GM23248 (cell line): ENCODE results near the gene NLK.

ENCODE experiments used
- EZH2 ChIP-seq: fragments of 200-600 bp; sonication (generic); IDR thresholded peaks from 2 replicates; pipeline ENCODE4 v1.6.1; 2018; ENCODE audit warnings: antibody characterized with exemption, mild to moderate bottlenecking; ENCODE audit not compliant: insufficient read depth, poor library complexity, severe bottlenecking
- EZH2phosphoT487 ChIP-seq: fragments of 200-600 bp; sonication (generic); IDR thresholded peaks from 2 replicates; pipeline ENCODE4 v1.6.1; 2018; ENCODE audit warnings: antibody characterized with exemption, moderate library complexity, mild to moderate bottlenecking, low read depth; ENCODE audit not compliant: insufficient read depth

DNA sequence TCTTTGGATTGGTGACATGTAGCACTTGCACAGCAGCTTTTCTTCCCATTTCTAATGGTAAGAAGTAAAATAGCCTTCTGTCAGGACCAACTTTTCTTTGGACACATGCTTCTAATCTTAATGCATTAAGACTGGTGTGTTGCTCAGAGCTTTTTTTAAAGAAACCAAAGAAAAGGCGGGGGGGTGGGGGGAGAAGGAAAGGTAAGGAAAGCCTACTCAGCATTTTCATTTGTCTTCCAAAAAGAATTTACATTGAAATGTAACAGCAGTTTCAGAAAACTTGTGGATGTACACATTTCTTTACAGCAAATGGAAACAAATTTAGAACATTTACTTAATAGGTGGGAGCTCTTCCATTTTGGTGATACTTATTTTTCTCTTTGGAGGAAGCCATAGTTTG lies 49.6 kb downstream of the NLK start:
- no peak for TF ChIP-seq EZH2
- TF ChIP-seq EZH2phosphoT487, result no peak
